MCF 10A (cell line): Measurements from ENCODE around the gene IL17RA. TPM values are rescaled to one million over a fixed set of nuclear protein-coding genes. Genes with fewer than 3 reads are reported as not detected.

ENCODE experiments used
- BruUV-seq: library from RNA; stranded (reverse); fragments of 400-500 nt; replicated peaks from 2 replicates; lab custom pipeline; 2021; lab: Mats Ljungman, UMichigan
- CTCF ChIA-PET: fragments of 300-600 bp; sonication (Branson Sonifier 250); formaldehyde crosslinking; extraction: SDS; loops from one replicate; lab custom pipeline; 2021; ENCODE audit warnings: antibody characterized with exemption, inconsistent platforms; lab: Yijun Ruan, JAX
- POLR2A ChIA-PET: fragments of 300-600, 350-650 bp; sonication (Branson Sonifier 250); formaldehyde crosslinking; extraction: SDS; loops from one replicate; lab custom pipeline; 2020; ENCODE audit warnings: antibody characterized with exemption, inconsistent platforms; lab: Yijun Ruan, JAX
- DNase-seq: peaks from one replicate; pipeline ENCODE4 v3.0.0-alpha.2; 2018; ENCODE audit not compliant: unreplicated experiment
- H3K27ac Mint-ChIP-seq: one replicate; pipeline ENCODE4 v1.8.0; 2022; ENCODE audit warnings: mild to moderate bottlenecking, low read depth, mixed read lengths; ENCODE audit not compliant: unreplicated experiment
- H3K27me3 Mint-ChIP-seq: one replicate; pipeline ENCODE4 v1.8.0; 2022; ENCODE audit warnings: mixed read lengths; ENCODE audit not compliant: insufficient read depth, unreplicated experiment
- H3K36me3 Mint-ChIP-seq: one replicate; pipeline ENCODE4 v1.8.0; 2022; ENCODE audit warnings: mild to moderate bottlenecking, moderate library complexity, mixed read lengths; ENCODE audit not compliant: insufficient read depth, unreplicated experiment
- H3K4me1 Mint-ChIP-seq: one replicate; pipeline ENCODE4 v1.8.0; 2022; ENCODE audit warnings: mixed read lengths; ENCODE audit not compliant: insufficient read depth, unreplicated experiment
- H3K4me3 Mint-ChIP-seq: one replicate; pipeline ENCODE4 v1.8.0; 2022; ENCODE audit warnings: mild to moderate bottlenecking, moderate library complexity, mixed read lengths; ENCODE audit not compliant: unreplicated experiment
- H3K9me3 Mint-ChIP-seq: one replicate; pipeline ENCODE4 v1.8.0; 2022; ENCODE audit warnings: mixed read lengths; ENCODE audit not compliant: unreplicated experiment
- CTCF ChIP-seq: fragments of 200-600 bp; IDR thresholded peaks from one replicate; pipeline ENCODE4 v1.8.0; 2022; ENCODE audit warnings: antibody characterized with exemption, mild to moderate bottlenecking; ENCODE audit not compliant: unreplicated experiment
- intact Hi-C: fragments of 100-400 bp; cut with micrococcal nuclease; formaldehyde crosslinking; loops from 2 replicates; pipeline ENCODE4 v1.14.1; 2022
- total RNA-seq: library from RNA; stranded (reverse); gene quantifications from 2 replicates; pipeline ENCODE4 v1.2.3, GENCODE V29; 2022

Gene IL17RA
- total RNA-seq, 1 experiment from 2014 or later = 11.5 TPM

DNA sequence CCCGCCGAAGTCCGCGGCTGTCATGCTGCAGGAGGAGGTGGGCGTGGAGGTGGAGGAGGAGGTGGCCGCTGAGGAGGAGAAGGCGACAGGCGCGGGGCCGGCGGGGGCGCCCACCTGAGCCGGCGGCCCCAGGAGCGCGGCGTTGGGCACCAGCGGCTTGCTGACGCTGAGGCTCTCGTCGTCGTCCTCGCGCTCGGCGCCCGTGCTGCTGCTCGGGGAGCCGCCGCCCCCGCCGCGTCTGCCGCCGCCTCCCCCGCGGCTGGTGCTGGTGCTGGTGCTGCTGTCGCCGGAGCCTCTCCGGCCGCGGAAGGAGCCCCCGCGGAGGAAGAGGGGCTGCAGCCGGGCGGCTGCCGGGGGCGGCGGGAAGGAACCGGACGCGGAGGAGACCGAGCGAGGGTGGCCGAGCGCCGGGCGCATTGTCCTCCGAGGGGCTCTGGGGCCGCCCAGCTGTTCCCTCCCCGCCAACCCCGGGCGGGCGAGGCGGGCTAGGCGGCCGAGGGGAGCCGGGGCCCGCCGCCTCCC, 36.0 kb downstream of the IL17RA start:
- Mint-ChIP-seq H3K36me3 (no peaks in the 10 kb centered on the region), H3K27ac (no peak overlapping the region), H3K9me3 (no peaks in the 10 kb centered on the region), H3K4me3 (no peak overlapping the region), H3K4me1 (no peaks in the 10 kb centered on the region), H3K27me3 (peaks cover 25% of the 10 kb centered on the region)
- intact Hi-C loops = no loop called here
- ChIA-PET POLR2A (no interaction called here), CTCF (no interaction called here)
- no peak for TF ChIP-seq CTCF
- BruUV-seq = no TSS peak
- DNase-seq = no peak

GRCh38 chr22:17121233-17122195, 36.7 kb downstream of the IL17RA start, which contains the start of gene TMEM121B:
TSS of gene TMEM121B (minus strand) at chr22:17121360. CDS start at chr22:17121127, 233 bp downstream.
- Mint-ChIP-seq H3K4me1 (no peaks in the 10 kb centered on the region), H3K36me3 (no peaks in the 10 kb centered on the region), H3K4me3 (no peak within 1 kb of the TSS), H3K27ac (no peak within 1 kb of the TSS), H3K9me3 (no peaks in the 10 kb centered on the region), H3K27me3 (peaks cover 24% of the 10 kb centered on the region)
- ChIA-PET CTCF (no interaction called here), POLR2A (interaction anchor here (1.1 kb wide), 1 partner anchor 16 kb away, joined by 3 read pairs; no protein-coding TSS in a partner anchor)
- DNase-seq = no peak
- no TSS peak for BruUV-seq
- intact Hi-C loops = no loop called here
- TF ChIP-seq CTCF = no peak

DNA sequence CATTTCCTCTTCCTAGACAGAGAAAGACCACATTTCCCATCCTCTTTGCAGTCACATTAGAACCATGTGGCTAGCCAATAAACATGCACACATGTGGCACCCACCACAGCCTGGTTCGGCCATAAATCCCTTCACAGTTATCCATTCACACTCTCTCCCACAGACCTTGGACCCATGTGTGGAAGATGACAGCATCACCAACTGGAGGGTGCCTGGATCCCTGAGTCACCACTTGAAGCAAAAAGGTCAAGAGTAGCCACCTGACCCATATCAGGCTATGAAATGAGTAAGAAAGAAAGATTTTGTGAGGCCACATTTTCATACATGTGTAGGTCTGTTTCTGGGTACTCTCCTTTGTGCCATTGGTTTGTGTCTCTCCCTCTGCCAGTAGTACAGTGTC, 45.4 kb downstream of the IL17RA start:
- intact Hi-C loops = no loop called here
- H3K27me3 Mint-ChIP-seq = no peaks in the 10 kb centered on the region
- CTCF ChIA-PET = no interaction called here

More for the DNA sequence above, 45.4 kb downstream of the IL17RA start:
- POLR2A ChIA-PET = no interaction called here
- BruUV-seq = no TSS peak
- H3K36me3 Mint-ChIP-seq = no peaks in the 10 kb centered on the region
- H3K4me1 Mint-ChIP-seq = no peaks in the 10 kb centered on the region
- no peak overlapping the region for H3K4me3 Mint-ChIP-seq
- no peak for DNase-seq
- no peak overlapping the region for H3K27ac Mint-ChIP-seq
- H3K9me3 Mint-ChIP-seq = no peaks in the 10 kb centered on the region
- no peak for TF ChIP-seq CTCF
